HepG2 (cell line): ENCODE measurements around the gene GMEB2. TPM values are rescaled to one million over a fixed set of nuclear protein-coding genes. Genes with fewer than 3 reads are reported as not detected.
A peak's percentile ranks its signal among the peaks of the same experiment; 100 is the strongest.

Experiments used
- ATF2 ChIP-seq: sonication (generic); formaldehyde crosslinking; IDR thresholded peaks from 2 replicates; pipeline ENCODE4 v1.4.0; 2020; ENCODE audit warnings: missing genetic modification reagents
- DMAP1 ChIP-seq: IDR thresholded peaks from 2 replicates; pipeline ENCODE4 v1.6.1; 2016
- HMGXB3 ChIP-seq: sonication (generic); formaldehyde crosslinking; IDR thresholded peaks from 2 replicates; pipeline ENCODE4 v1.4.0; 2020; ENCODE audit warnings: missing genetic modification reagents, borderline replicate concordance
- HOXA5 ChIP-seq: sonication (generic); formaldehyde crosslinking; IDR thresholded peaks from 2 replicates; pipeline ENCODE4 v1.4.0; 2020; ENCODE audit warnings: missing genetic modification reagents
- KDM3A ChIP-seq: IDR thresholded peaks from 2 replicates; pipeline ENCODE4 v1.6.1; 2018; ENCODE audit warnings: low read depth, missing compliant biosample characterization
- MIER2 ChIP-seq: IDR thresholded peaks from 2 replicates; pipeline ENCODE4 v1.6.1; 2016; ENCODE audit warnings: missing biosample characterization, missing genetic modification reagents
- PRPF4 ChIP-seq: fragments of 200-400 bp; formaldehyde crosslinking; IDR thresholded peaks from 2 replicates; pipeline ENCODE4 v1.6.1; 2016; ENCODE audit warnings: low read length, low read depth; ENCODE audit not compliant: poor library complexity, severe bottlenecking
- SETDB1 ChIP-seq: sonication (generic); formaldehyde crosslinking; IDR thresholded peaks from 2 replicates; pipeline ENCODE4 v1.5.1; 2020; ENCODE audit warnings: missing genetic modification reagents, mild to moderate bottlenecking, borderline replicate concordance
- SMAD3 ChIP-seq: sonication (generic); formaldehyde crosslinking; IDR thresholded peaks from 2 replicates; pipeline ENCODE4 v1.4.0; 2020; ENCODE audit warnings: missing genetic modification reagents
- SPEN ChIP-seq: sonication (generic); formaldehyde crosslinking; IDR thresholded peaks from 2 replicates; pipeline ENCODE4 v1.5.1; 2020; ENCODE audit warnings: low read depth, mild to moderate bottlenecking, missing genetic modification reagents
- SRSF1 ChIP-seq: fragments of 200-400 bp; formaldehyde crosslinking; optimal IDR thresholded peaks from 2 replicates; pipeline ENCODE3; 2017; ENCODE audit warnings: mild to moderate bottlenecking, low read depth, low read length, moderate library complexity
- TBX3 ChIP-seq: fragments of 450-650 bp; IDR thresholded peaks from 2 replicates; pipeline ENCODE4 v1.6.1; 2017; ENCODE audit warnings: antibody characterized with exemption, mild to moderate bottlenecking, inconsistent platforms, borderline replicate concordance
- TEAD3 ChIP-seq: optimal IDR thresholded peaks from 2 replicates; pipeline ENCODE3; 2016; ENCODE audit warnings: borderline replicate concordance
- TEF ChIP-seq: sonication (generic); formaldehyde crosslinking; IDR thresholded peaks from 2 replicates; pipeline ENCODE4 v1.5.0; 2020; ENCODE audit warnings: missing genetic modification reagents
- ZKSCAN8 ChIP-seq: IDR thresholded peaks from 2 replicates; pipeline ENCODE4 v1.6.1; 2016; ENCODE audit warnings: borderline replicate concordance, missing genetic modification reagents, missing compliant biosample characterization
- ZNF296 ChIP-seq: sonication (generic); formaldehyde crosslinking; conservative IDR thresholded peaks from 2 replicates; pipeline ENCODE4 v1.5.0; 2020; ENCODE audit warnings: mild to moderate bottlenecking, missing genetic modification reagents
- ZNF484 ChIP-seq: sonication (generic); formaldehyde crosslinking; IDR thresholded peaks from 2 replicates; pipeline ENCODE4 v1.5.1; 2020; ENCODE audit warnings: mild to moderate bottlenecking, low read depth, missing genetic modification reagents, borderline replicate concordance
- ZNF546 ChIP-seq: sonication (generic); formaldehyde crosslinking; conservative IDR thresholded peaks from 2 replicates; pipeline ENCODE4 v1.8.1; 2023; ENCODE audit warnings: mild to moderate bottlenecking, missing genetic modification reagents
- ZNF614 ChIP-seq: IDR thresholded peaks from 2 replicates; pipeline ENCODE4 v1.6.1; 2018; ENCODE audit warnings: missing biosample characterization, missing genetic modification reagents, inconsistent platforms, borderline replicate concordance
- ZNF670 ChIP-seq: sonication (generic); formaldehyde crosslinking; IDR thresholded peaks from 2 replicates; pipeline ENCODE4 v1.8.0; 2022; ENCODE audit warnings: mild to moderate bottlenecking, missing genetic modification reagents, borderline replicate concordance
- ZNF710 ChIP-seq: sonication (generic); formaldehyde crosslinking; IDR thresholded peaks from 2 replicates; pipeline ENCODE4 v1.5.0; 2020; ENCODE audit warnings: mild to moderate bottlenecking, missing genetic modification reagents, borderline replicate concordance
- ZSCAN12 ChIP-seq: sonication (generic); formaldehyde crosslinking; IDR thresholded peaks from 2 replicates; pipeline ENCODE4 v1.9.0; 2021; ENCODE audit warnings: mild to moderate bottlenecking, missing genetic modification reagents
- polyA plus RNA-seq, 8 experiments: library from polyadenylated mRNA; depleted of rRNA in 3 of 8; stranded (reverse) in 7 of 8; unstranded in 1 of 8; fragments of >200 nt; fragmentation: Illumina TruSeq in 4 of 8; extraction: Trizol in 4 of 8; gene quantifications; 2 replicates each; pipeline versions ENCODE4 v1.2.1 to v1.2.3, GENCODE V29; 2011 to 2016; ENCODE audit warnings: low read depth in 4 of 8, missing spikeins in 1 of 8, mixed read lengths in 1 of 8; ENCODE audit not compliant: insufficient read depth in 1 of 8
- total RNA-seq, 5 experiments: library from RNA; depleted of rRNA; stranded (reverse); fragments of >200 nt; fragmentation: Illumina TruSeq; extraction: Trizol; gene quantifications; 2 replicates each; pipeline ENCODE4 v1.2.3, GENCODE V29; 2016; ENCODE audit warnings: low read depth in 1 of 5

GMEB2 gene
- total and polyA plus RNA-seq, 2 of the 13 experiments (the other 11 are each of a cell fraction or from before 2014, with no cell fraction given), result 10.6 to 12.4 TPM

- TF ChIP-seq ZNF710 (no peak), ZNF296 (CRISPR knock-in tag) (0 out of 2 replicates have a peak, but pooled peaks have one; percentile 57), TBX3 (no peak), ZSCAN12 (CRISPR knock-in tag) (no peak), ZNF670 (no peak; the same call in 1 of the 2 replicates), HMGXB3 (CRISPR knock-in tag) (no peak), HOXA5 (no peak), ZNF546 (CRISPR knock-in tag) (no peak), SPEN (CRISPR knock-in tag) (peak; percentile 74), ZNF614 (CRISPR knock-in tag) (no peak), SMAD3 (CRISPR knock-in tag) (no peak), ATF2 (CRISPR knock-in tag) (no peak), ZNF484 (CRISPR knock-in tag) (no peak), KDM3A (CRISPR knock-in tag) (no peak), SRSF1 (no peak), ZKSCAN8 (no peak), MIER2 (CRISPR knock-in tag) (no peak), SETDB1 (CRISPR knock-in tag) (no peak), PRPF4 (no peak), DMAP1 (0 out of 2 replicates have a peak, but pooled peaks have one; percentile 9), TEF (no peak), TEAD3 (CRISPR knock-in tag) (no peak)
Measured at GRCh38 chr20:63652192-63652980, 25.5 kb upstream of the GMEB2 start (continued).
